CD4-positive, alpha-beta T cell treated with Interleukin-6 for 4 hours (primary cell): ENCODE results near the gene NELFCD.
"Not testable (repeated sequence)": the region's sequence is repeated elsewhere in the genome, so short reads cannot be mapped to it uniquely, and the experiment has no call there.

Source experiments
- DNase-seq: peaks from one replicate; pipeline ENCODE4 v3.0.0-alpha.2; 2020; ENCODE audit warnings: mixed read lengths

NELFCD gene, protein sequence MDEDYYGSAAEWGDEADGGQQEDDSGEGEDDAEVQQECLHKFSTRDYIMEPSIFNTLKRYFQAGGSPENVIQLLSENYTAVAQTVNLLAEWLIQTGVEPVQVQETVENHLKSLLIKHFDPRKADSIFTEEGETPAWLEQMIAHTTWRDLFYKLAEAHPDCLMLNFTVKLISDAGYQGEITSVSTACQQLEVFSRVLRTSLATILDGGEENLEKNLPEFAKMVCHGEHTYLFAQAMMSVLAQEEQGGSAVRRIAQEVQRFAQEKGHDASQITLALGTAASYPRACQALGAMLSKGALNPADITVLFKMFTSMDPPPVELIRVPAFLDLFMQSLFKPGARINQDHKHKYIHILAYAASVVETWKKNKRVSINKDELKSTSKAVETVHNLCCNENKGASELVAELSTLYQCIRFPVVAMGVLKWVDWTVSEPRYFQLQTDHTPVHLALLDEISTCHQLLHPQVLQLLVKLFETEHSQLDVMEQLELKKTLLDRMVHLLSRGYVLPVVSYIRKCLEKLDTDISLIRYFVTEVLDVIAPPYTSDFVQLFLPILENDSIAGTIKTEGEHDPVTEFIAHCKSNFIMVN

DNA sequence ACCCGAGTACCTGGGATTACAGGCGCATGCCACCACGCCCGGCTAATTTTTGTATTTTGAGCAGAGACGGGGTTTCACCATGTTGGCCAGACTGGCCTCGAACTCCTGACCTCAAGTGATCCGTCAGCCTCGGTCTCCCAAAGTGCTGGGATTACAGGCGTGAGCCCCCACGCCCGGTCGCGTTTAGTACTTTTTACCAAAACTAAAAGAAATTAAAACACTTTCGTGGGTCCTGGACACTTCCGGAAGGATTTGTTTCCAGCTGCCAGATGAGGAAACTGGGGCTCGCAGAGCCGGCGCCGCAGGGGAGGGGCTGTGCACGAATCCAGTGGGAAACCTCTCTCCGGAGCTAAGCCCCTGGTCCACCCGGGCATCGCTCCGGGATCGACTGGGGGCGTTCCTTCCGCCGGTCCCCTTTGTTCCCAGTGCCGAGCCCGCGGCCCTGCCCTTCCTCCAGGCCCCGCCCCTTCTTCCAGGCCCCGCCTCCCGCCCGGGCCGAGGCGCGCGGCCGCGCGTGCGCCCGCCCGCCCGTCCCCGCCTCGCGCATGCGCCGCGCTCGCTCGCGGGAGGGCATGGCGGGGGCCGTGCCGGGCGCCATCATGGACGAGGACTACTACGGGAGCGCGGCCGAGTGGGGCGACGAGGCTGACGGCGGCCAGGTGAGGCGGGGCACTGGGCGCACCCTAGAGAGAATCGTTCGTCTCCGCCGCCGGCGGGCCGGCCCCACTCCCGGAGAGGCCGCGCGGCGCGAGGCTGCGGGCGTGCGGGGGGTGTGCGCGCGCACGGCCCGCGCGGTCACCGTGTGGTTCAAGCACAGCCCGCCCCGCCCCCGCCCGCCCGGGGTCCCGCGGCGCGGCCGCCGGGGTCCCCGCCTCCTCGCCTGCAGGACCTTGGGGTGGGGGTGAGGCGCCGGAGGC lies at the start of gene NELFCD:
Gene NELFCD, plus strand, starts transcription at position 546 of the 917 bp plus-strand sequence. Its CDS starts 54 bp downstream, at position 600.
- peak; percentile 91 for DNase-seq

DNA sequence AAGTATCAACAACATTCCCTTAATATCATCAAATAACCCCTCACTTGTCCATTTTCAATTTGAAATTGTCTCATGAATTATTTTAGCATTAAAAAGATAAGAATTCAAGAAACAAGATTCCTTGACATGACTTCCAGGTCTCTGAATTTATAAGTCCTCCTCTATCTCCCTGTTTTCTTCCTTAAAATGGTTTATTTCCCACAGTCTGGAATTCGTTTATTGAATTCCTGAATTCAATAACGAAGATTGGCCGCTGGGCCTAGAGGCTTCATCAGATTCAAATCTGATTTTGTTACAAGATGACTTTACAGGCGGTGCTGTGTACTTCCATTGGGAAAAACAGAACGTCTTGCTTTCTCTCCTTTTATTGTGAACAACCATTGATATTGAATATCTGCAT lies 48.9 kb upstream of the NELFCD start:
- DNase-seq: no peak

DNA sequence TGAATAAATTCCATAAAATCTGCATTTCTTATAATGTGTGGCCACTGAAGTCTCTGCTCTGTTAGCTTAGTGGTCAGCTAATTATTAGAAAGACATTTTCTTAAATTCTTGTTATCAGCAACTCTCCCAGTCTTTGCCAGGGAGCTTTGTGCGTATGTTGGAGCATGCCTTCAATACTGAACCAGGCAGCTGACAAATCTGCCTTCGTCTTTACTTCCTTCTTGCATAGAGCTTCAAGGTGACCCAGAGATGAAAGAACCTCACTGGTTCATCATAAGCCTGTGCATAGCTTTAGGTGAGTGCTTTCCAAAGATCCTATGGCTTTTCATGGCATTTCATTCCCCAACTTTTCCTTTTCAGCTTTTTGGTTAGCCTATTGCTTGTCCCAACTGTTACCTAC lies 43.0 kb upstream of the NELFCD start:
- no peak for DNase-seq

DNA sequence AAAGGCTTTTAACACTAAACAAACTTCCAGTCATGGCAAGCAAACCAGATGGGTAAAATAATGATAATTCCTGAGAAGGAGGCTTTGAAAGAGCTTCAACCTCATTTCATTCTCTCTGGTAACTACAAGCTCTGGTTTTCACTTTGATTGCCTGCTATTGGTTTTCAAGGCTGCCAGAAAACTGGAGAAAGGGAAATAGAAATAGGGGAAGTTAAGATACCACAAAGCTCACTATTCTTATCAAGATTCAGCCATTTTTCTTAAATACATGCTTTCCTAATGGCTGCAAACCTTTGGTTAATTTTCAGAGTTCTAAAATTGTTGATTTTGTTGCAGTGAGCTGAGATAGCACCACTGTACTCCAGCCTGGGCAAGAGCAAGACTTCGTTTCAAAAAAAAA lies 42.5 kb upstream of the NELFCD start:
- no peak for DNase-seq

DNA sequence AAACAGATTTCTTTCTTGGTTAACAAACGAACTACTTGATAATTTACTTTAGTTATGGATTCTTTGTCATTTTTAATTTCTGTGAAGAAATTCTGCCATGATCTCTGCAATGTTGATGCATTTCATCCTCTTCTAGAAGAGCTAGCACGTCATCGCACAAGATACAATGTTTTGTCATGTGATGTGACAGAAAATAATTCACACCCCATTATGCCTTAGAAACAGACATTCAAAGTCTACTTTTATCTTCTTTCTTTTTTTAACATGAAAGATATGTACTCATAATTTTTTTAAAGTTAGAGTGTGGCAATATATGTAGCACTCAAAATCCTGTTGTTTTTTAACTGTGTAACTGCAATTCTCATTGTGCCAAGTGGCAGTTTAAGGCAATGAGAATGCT lies 39.6 kb upstream of the NELFCD start:
- DNase-seq: no peak

DNA sequence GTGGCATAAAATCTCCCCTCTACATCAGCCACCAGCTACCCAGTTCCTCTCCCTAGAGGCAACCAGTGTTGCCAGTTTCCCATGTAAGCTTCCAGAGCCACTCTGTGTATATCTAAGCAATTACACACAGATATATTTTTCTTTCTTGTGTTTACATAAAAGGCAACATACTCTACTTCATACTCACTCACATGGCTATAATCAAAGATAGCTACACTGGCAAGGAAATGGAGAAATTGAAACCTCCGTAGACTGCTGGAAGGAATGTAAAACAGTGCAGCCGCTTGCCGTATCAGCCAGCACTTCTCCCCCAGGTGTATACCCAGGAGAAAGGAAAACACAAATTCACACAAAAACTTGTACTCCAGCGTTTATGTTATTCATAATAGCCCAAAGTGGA lies 38.5 kb upstream of the NELFCD start:
- no peak for DNase-seq

DNA sequence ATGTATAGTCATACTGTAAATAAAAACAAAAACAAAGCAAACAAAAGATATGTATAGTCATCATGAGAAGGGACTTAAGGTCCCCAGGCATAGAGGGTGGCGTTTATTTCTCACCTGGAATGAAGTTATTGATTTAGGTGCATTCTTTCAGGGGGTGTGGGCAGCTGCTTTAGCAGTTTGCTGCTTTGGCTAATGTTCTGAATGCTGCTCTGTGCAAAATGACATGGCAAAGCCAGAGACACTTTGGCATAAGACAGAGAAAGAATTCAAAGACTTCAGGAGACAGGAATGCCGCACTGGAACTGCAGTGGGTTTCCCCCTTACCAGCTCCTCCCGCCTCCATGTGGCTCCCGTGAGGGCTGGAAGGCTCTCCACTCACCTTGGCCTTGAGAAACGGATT lies 36.4 kb upstream of the NELFCD start:
- DNase-seq: no peak

DNA sequence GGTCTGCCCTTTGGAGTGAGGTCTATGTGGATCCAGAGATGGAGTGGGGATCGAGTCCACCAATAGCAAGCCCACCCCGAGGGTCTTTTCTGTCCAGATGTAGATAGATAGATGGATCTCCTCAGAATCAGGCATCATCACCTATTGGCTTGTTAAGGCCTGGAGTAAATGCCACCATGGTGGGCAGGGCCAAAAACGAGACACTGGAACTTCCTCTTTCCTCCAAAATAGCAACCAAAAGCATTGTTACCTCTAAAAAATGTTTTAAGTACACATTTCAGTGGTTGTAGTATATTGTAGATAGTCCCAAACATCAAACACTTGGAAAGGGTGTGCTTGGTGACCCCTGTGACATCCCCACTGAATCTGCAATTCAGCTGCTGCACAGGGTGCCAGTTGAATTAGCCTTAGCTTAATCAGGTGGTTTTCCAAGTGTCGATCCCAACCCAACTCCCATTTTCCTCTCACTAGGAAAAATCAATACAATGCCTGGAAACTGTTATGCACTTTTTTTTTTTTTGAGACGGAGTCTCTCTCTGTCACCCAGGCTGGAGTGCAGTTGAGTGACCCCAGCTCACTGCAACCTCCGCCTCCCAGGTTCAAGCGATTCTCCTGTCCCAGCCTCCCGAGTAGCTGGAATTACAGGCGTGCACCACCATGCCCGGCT lies 35.0 kb upstream of the NELFCD start:
- DNase-seq: no peak

DNA sequence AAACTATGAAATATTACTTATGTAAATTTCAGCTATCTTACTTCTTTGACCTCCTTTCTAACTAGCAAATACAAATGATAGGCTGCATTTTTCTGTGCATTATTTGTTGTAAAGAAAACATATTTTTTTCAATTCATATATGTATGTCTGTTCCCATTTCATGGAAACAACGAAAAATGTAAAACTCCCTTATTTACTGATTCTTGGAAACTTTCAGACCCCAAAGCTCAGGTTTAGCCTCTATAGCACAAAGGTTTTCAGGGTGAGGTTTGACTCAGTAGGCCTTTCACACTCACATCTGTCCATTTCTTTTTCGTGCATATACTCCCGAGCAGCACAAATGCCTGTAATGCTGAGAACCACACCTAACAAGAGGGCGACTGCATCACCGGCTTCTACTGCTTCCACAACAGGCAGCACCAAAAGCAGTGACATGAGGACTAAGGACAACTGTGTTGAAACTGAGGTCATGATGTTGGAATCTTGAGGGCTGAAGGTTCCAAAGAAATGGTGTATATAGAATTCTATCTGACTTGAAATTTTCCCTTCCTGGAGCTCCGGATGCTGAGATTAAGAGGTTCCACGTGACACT lies 33.2 kb upstream of the NELFCD start:
- not testable (repeated sequence) for DNase-seq

DNA sequence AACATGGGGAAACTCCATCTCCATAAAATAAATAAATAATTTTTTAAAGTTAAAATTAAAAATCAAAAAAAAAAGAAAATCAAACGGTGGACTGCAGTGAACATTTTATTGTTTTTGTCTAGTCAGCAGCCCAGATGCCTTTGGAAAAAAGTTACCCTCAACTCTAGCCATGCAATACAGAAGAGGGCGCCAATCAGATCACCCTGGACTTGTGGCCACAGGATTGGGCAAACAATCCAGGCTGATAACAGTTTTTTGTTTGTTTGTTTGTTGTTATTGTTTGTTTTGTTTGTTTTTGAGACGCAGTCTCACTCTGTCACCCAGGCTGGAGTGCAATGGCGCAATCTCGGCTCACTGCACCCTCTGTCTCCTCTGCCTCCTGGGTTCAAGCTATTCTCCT lies 30.5 kb upstream of the NELFCD start:
- DNase-seq: no peak

DNA sequence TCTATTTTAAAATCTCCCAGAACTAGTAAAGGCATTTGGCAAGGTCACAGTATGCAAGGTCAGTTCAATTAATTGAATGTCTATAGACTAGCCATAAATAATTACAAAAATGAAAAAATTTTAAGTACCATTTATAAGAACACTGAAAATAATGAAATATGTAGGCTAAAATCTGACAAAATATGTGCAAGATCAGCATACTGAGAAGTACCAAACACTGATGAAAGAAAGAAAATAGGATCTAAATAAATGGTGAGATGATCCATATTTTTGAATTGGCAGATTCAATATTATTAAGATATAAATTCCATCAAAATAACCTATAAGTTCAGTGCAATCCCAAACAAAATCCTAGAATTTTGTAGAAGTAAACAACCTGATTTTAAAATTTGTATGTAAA lies 28.0 kb upstream of the NELFCD start:
- no peak for DNase-seq

DNA sequence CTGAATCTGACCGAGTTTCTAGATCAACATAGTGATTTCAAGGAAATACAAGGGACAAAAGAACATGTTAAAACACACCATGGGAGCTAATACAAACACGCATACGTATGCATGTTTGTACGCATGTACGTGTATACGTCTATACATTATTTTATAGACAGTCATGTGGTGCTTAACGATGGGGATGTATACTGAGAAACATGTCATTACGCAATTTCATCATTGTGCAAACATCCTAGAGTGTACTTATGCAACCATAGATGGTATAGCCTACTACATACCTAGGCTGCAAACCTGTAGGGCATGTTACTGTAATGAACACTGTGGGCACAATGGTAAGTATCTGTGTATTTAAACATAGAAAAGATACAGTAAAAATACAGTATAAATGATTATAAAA lies 25.0 kb upstream of the NELFCD start:
- DNase-seq: no peak

DNA sequence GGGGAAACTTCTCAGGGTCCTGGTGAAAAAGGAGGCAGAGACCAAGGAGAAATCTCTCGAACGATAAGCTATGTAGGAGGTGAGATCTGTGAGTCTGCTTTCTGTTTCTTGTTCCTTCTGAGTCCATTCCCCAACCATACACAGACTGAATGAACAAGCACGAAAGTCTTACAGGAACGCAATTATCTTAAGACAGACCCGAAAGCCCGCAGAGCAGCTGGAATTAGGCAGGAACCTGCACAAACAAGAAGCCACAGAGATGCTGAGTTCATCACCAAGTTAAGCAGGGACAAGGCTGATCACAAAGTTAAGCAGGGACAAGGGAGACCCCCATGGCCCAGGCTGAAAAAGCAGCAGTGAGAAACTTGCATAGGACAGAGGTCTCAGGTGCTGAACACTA lies 21.4 kb upstream of the NELFCD start:
- no peak for DNase-seq

DNA sequence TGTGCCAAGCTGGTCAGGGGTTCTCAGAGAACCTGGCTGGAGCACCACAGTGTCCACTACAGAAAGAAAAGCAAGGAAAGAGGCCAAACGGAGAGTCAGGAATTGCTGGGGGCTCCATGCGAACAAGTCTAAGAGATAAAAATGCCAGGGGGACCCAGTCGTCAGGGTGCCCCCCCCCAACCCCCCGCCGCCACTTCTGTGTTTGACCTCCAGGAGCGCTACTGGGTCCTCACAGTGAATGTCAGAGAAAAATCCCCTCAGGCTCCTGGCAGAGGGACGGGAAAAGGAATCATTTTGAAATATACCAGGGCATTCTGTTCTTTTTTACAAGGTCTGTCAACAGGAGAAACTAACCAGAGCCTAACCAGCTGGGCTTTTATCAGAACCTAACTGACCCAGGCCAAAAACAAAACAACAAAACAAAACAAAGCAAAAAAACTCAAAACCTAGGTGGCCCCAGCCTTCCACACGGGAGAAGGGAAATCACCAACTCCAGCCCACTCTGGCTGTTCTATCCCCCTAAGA lies 17.9 kb upstream of the NELFCD start:
- no peak for DNase-seq

DNA sequence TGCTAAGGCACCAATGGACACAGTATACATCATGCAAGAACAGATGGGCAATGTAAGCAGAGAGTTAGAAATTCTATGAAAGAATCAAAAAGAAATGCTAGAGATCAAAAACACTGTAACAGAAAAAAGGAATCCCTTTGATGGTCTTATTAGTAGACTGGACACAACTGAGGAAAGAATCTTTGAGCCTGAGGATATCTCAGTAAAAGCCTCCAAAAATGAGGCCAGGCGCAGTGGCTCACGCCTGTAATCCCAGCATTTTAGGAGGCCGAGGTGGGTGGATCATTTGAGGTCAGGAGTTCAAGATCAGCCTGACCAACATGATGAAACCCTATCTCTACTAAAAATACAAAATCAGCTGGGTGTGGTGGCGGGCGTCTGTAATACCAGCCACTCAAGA lies 17.1 kb upstream of the NELFCD start:
- not testable (repeated sequence) for DNase-seq

DNA sequence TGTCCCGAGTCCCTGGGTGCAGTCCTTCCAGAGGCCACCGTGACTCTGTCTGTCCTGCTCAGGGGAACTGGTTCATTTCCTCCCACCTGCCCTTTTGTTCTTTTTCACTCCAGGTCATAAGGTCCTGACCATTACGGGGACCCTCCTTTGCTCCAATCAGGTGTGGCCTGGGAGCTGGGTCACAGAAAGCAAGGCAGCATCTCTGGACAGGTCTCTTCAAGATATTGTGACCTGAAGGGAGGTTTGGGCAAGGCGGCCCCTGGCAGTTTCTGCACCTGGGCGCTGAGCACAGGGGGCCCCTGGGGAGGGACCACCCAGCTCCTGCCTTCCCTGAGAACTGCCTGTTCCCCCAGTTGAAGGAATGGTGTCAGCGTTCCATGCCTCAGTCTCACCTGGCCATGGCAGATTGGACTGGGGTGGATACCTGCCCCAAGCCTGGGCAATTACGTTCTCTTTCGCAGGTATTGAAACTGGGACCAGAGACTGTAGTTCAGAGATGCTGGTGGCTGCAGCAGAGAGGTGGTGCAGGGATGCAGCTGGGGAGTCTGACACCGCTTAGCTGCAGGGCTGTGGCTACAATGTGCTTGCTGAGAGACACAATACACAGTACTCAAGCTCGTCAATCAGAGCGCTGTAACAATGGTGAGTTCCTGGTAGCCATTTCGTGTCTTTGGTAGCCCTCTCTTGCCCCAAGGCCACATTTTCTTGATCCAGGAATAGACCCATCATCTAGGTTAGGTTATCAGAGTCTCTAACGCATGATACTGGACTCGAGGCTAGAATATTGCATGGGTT lies 15.6 kb upstream of the NELFCD start:
- DNase-seq: no peak

DNA sequence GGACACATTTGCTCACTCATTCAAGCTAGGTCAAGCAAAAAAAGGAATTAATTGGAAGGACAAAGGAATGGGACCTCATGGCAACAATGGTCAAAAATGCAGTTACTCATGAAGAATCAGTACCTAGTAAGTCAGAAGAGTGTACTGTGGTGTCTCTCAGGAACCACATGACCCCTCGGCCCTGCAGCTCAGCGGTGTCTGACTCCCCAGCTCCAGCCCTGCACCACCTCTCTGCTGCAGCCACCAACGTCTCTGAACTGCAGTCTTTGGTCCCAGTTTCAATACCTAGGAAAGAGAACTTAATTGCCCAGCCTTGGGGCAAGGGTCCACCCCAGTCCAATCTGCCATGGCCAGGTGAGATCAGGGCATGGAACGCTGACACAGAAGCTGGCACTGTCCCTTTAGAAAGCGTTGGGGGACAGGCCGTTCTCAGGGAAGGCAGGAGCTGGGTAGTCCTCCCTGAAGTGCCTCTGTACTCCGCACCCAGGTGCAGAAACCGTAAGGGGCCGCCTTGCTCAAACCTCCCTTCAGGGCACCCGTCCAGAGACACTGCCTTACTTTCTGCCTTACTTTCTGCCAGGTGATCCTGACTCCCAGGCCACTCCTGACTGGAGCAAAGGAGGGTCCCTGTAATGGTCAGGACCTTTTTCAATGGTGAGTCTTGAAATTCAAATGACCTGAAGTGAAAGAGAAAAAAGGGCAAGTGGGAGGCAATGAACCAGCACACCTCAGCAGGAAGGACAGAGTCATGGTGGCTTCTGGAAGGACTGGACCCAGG lies 13.2 kb upstream of the NELFCD start:
- no peak for DNase-seq

DNA sequence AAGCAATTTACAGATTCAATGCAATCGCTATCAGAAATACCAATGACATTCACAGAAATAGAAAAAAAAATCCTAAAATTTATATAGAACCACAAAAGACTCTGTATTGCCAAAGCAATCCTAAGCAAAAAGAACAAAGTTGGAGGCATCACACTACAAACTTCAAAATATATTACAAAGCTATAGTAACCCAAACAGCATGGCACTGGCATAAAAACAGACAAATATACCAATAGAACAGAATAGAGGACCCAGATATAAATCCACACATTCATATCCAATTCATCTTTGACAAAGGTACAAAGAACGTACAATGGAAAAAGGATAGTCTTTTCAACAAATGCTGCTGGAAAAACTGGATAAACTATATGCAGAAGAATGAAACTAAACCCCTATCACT lies 11.6 kb upstream of the NELFCD start:
- no peak for DNase-seq

DNA sequence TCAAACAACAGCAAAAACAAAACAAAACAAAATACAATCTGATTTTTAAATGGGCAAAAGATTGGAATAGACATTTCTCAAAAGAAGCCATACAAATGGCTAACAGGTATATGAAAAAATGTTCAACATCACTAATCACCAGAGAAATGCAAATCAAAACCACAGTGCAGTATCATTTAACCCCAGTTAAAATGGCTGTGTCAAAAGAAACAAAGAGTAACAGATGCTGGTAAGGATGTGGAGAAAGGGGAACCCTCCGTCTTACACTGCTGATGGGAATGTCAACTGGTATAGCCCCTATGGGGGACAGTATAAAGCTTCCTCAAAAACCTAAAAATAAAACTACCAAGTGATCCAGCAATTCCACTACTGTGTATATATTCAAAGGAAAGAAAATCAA lies 10.9 kb upstream of the NELFCD start:
- DNase-seq: no peak

DNA sequence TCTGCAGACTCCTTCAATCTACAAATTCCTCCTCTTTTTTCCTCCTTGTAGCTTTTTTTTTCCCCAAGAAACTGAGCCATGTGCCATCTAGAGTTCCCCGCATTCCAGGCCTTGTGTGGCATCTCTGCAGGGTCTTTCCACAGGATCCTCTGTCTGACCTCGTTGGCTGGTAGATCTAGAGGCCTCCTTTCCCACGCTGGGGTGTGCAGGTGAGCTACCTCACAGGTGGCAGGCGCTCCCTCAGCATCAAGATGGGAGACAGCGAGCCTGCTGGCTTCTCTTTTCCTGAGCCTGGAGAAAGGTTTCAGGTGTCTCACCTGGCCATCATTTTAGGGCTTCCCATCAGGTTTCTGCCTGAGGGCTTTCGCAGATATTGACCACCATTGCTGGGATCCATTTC lies 9.6 kb upstream of the NELFCD start:
- no peak for DNase-seq

DNA sequence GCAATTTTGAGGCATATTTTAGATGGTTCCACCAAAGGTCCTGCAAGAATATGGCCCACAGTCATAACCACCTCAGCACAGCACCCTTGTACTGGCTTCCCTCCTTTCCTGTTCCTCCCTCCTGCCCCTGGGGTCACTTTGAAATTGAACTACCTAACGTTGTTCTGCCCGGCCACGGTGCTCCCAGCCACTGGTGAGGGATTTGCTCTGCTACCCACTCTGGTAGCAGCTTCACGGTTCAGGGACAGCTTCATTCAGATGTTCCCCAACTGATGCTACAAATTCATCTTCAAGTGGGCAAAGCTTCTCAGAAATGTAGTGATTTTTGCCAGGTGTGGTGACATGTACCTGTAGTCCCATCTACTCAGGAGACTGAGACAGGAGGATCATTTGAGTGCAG lies 7.9 kb upstream of the NELFCD start:
- DNase-seq: no peak
